NCI-H1048 (cell line): ENCODE results near the gene MAPRE3.

Experiments
- DNase-seq: peaks from one replicate; lab custom pipeline; 2025; lab: John Stamatoyannopoulos, UW

Gene MAPRE3

DNA sequence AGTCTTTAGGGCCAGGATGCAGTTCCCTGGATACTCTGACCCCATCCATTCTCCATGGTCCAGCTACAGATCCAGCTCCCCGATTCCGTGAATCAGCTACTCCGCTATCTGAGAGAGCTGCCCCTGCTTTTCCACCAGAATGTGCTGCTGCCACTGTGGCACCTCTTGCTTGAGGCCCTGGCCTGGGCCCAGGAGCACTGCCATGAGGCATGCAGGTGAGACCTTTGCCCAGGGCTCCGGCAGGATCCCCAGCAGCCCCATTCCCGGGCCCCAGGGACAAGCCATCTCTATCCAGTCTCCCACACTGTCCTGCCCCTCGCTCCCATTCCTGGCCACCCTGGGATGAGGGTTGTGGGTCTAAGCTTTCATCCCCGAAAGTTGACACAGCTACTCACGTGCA, 69.8 kb downstream of the MAPRE3 start:
- DNase-seq: no peak

DNA sequence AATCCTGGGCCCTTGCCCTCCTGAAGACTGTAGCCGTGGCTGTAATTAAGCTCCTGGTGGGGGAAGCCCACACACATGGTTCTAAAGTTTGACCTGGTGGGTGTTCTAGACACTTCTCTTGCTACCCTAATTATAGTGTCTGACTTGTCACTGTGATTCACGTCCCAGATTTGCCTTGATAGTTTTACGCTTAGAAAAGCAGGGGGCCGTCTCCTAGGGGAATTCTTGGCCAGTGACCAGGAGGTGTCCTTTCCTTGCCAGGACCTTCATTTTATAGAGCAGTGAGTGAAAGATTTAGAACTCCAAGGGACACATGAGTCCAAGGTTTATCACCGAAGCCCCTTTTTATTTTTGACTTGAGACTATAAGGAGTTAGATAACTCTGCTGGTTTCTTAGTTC, 71.3 kb downstream of the MAPRE3 start:
- DNase-seq: no peak

DNA sequence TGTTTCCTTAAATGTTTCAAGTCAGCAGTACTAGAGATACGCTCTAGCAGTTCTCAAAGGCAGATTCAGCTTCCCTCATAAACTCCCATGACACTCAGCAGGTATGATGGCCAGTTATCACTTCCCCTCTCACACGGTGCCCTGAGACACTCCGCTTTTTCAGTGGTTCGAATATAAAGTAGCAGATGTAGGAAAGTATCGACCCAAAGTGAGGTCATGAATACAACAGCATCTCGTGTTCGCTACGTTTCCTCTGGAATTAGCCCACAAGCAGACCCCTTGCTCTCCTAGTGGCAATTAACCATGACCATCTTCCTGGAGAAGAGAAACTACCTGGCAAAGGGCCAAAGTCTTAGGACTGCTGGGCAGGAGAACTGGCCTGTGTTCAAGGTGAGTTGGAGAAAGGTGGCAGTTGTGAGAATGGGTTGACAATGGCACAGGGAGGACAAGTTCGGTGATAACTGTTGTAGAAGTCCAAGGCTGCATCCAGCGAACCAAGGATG, 71.8 kb downstream of the MAPRE3 start:
- no peak for DNase-seq

DNA sequence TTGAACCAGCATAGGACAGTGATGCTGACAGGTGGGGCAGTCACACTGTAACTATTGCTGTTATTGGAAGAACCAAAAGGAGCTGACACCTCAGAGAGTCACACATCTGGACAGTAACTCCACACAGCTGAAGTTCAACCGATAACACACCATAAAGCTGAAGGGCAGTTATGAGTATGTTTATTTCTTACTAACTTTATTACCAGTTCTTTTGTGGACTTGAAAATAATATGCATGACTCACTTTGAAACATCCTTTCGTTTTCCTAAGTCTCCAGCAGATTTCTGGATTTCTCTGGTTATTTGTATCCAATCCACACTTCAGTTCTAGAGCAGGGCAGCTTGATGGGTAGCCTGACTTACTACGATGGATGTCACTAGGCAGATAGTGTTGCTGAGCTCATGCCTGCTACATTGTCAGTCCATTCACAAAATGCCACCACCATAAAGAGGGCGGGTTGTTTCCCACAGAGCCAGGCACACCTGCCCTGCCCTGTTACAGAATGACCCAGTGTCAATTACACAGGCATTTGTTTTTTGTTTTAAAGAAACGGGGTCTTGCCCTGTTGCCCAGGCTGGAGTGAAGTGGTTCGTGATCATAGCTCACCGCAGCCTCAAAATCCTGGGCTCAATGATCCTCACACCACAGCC, 72.7 kb downstream of the MAPRE3 start:
- no peak for DNase-seq

DNA sequence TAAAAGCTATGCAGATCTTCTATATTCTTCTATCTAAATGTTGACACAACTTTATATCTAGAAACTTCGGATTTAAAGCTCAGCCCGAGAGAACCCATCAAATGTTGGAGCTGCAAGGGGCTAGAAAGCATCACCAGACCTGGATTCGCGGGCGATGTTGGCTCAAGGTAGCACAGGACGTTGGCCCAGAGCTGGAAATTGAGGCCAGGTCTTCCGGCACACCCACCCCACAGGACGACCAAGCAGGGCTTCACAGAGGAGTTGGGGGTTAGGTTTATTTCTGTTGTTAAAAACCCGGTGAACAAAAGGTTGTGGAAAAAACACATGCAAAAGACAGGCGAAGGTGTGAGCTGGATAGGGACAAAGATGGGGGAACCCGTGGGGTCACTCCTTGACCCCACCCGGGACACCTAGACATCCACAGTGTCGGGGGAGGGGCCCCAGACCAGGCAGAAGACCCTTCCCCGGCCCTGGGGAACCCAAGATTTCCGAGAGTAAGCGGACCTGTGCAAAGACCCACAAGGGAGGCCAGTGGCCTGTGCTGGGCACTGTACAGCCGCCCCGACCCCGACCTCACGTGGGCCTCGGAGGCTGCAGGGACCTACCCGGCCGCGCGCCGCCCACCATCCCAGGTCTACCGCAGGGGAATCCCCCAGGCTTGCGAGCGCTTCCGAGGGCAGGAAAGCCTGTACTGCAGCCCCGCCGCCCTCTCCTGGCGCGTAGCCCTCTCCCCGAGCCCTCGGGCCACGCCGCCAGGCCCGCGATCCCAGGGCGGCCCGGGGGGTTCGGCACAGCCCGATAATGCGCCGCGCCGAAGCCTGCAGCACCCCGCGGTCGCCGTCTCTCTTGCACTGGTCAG, 79.2 kb downstream of the MAPRE3 start:
- no peak for DNase-seq

DNA sequence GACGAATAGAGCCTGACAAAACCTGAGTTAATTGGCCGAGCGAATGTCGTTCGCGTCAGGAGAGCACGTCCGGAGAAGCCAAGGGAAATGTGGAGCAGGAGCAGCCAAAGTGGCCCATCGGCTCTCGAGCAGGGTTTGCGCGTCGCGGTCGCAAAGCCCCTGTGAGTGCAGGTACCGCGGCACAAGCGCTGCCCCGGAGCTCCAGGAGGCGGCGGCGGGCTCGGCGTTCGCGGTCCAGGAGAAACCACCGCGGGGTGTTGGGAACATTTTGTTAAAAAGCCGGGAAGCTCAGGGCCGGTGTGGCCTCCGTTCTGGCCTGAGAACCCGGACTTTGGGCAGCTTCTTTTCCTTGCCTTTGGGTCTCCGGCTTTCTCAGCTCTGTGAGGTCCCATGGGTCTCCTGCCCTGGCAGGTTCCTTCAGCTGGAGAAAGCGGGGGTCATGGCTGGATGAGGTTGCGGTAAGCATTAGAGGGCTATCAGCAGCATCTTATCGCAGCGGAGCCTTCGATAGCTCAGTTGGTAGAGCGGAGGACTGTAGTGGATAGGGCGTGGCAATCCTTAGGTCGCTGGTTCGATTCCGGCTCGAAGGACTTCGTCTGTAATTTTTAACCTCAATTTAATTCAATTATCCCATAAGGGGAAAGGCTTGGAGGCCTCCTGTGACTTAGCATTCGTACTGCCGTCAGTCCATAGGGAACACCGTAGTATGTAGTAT, 80.0 kb downstream of the MAPRE3 start:
- peak; percentile 83 for DNase-seq

DNA sequence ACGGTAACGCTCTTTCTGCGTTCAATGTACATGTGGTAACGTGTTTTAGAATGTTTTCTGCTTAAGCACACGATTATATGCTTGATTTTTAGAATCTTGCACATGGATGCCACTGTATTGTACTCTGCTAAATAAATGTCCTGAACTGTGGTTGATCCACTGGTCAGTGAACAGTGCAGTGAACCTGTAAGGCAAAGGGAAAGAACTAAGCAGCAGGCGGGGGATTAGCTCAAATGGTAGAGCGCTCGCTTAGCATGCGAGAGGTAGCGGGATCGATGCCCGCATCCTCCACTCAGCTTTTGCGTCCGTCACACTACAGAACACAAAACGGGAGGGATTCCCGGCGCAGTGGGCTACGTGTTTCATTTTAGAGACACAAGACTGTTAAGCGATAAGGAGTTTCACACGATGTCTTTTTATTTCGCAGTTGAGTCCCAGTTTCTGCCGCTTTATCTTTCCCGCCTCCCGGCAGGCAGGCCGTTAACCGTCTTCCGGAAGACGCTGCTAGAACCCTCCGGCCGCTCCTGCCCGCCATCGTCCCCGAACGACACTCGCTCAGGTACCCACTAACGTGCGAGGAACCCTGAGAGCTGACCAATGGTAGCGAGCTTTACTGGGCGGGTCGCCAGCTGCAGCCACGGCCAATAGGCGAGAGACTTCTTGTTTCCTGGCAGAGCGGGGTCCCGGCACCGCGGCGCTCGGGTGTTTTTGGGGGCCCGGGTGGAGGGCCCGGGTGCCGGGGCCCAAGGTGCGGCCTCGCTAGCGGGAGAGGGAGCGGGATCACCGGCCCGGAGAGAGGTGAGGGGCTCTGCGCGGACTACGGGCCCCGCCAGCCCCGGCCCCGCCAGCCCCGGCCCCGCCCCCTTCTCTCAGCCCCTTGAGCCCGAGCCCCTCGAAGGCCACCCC, 80.8 kb downstream of the MAPRE3 start, which contains the start of gene AGBL5:
Gene AGBL5 (plus strand): TSS at position 673 of the 906 bp plus-strand sequence. CDS start 1,291 bp downstream, outside the sequence.
- DNase-seq: peak; percentile 82

DNA sequence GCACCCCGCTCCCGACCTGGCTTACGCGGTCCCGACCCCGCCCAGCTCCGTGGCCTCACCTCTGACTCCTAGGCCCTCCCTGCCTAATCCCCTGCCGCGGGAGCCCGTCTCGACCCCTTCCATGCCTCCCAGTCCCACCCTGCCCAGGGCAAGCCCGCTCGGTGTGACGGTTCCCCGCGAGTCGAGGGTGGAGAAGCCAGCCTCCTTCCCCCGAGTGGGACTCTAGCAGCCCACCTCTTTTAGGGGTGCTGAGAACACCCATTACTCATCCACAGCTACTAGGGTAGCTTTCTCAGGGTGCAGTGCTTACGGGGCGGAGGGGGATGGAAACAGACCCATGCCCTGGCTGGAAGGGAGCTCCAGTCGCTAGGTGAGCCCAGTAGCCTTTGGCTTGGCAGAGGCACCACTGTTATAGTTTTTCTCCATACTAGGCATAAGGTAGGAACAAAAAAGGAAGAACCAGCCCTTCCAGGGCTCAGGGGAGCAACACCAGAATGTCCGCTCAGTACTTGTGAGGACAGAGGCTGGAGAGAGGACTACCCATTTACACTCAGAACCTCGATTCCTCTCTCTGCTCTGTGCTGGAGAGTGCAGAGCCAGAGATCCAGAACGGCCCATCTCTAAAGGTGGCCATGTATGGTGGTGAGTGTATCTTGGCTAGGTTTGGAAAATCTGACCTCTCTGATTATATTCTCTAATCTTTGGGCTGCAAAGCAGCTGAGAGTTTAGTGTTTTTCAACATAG, 81.6 kb downstream of the MAPRE3 start:
- no peak for DNase-seq

DNA sequence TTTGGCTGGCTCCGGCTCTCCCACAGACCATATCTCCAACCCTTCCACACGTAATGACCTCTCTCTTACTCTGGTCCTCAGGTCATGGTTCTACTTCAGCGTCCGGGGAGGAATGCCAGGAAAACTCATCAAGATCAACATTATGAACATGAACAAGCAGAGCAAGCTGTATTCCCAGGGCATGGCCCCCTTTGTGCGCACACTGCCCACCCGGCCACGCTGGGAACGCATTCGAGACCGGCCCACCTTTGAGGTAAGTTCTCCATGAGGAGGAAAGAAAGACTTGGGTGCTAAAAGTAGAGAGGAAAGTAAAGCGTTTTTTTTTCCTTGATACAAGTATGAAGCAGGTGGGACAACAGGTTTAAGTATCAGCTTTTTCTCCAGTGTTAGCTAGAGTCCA, 82.9 kb downstream of the MAPRE3 start:
- DNase-seq: no peak

DNA sequence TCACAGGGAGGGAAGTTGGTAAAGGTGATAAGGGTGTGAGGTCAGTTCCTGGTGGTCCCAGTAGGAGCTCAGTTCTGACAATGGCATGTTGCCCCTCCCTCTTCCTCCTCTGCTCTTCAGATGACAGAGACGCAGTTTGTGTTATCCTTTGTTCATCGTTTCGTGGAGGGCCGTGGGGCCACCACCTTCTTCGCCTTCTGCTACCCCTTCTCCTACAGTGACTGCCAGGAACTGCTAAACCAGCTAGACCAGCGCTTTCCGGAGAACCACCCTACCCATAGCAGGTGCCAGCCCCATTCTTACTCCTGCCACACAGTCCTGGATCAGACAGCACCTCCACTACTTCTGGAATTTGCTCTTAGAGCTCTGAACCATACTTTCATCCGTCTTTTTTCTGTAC, 83.3 kb downstream of the MAPRE3 start:
- no peak for DNase-seq

DNA sequence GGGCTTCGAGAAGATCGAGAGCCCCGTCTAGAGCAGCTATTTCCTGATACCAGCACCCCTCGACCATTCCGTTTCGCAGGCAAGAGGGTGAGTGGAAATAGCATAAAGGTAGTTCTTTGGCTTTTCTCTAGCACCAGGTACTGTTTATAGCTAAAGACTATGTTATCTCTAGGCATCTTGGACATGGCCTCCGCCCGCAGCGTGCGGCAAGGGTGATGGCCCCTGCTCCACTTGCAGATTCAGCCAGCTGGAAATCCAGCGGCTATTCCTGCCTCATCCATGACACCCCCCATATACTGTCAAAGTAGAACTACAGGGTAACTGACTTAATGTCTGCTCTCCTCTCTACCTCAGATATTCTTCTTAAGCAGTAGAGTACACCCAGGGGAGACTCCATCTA, 84.3 kb downstream of the MAPRE3 start:
- no peak for DNase-seq

DNA sequence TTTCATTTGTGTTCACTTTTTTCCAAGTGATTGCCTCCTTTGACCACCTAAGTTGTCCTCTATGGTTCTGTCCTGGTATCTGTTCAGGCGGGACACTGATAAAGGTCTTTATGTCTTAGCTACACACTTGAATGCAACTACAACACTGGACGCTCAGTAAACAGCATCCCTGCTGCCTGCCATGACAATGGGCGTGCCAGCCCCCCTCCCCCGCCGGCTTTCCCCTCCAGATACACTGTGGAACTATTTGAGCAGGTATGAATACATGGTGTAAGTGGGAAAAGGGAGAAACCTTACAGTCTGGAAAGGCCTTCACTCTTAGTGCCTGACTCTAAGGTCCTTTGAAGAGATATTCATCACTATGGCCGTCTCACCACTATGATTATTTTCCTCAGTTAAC, 86.7 kb downstream of the MAPRE3 start:
- DNase-seq: no peak

DNA sequence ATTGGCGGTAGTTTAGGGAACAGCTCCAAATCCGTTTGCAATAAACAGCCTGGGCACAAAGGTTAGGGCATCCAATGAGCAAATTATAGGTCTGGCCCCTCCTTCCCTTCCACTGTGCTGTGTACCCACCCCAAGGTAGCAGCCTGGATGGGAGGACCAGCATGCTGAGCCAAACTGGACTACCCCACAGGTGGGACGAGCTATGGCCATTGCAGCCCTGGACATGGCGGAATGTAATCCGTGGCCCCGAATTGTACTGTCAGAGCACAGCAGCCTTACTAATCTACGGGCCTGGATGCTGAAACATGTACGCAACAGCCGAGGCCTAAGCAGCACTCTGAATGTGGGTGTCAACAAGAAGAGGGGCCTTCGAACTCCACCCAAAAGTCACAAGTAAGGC, 87.8 kb downstream of the MAPRE3 start:
- no peak for DNase-seq

DNA sequence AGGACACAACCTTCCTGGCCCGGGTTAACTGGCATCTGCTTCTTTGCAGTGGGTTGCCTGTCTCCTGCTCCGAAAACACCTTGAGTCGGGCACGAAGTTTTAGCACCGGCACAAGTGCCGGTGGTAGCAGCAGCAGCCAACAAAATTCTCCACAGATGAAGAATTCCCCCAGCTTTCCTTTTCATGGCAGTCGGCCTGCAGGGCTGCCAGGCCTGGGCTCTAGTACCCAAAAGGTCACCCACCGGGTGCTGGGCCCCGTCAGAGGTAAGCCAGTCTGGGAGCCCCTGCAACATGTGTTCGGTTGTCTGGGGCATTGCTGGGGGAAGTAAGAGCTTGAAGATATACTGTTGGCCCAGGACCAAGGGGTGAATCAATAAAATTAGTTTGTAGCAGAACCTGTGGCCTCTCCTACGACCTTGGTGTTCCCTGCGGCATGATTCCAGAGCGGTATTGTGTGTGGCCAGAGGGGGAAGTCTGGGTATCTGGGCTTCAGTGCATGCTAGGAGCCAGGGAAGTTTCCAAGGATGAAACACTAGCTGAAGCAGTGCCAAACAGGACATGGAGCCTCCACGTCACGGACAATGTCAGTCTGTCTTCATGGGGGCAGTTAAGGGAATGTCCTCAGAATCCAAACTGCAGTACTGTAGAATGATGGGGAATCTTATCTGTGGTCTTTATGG, 88.8 kb downstream of the MAPRE3 start:
- DNase-seq: no peak

DNA sequence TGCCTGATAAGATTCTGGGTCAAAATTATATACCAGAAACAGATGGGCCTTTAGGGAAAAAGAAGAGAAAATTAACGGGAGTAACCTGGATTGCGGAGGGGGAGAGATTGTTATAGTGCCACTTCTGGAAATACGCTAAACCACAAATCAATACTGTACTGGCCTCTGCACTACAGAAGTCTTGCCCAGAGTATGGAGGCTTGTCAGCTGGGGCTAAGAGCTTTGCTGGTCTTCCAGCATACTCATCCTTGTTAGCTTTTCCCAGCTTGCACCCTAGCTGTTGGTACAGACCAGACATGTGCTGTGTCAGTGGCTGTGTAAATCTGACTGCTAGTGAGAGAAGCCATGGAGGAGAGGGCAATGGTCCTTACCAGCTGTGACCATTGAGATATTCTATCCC, 89.9 kb downstream of the MAPRE3 start:
- DNase-seq: no peak

DNA sequence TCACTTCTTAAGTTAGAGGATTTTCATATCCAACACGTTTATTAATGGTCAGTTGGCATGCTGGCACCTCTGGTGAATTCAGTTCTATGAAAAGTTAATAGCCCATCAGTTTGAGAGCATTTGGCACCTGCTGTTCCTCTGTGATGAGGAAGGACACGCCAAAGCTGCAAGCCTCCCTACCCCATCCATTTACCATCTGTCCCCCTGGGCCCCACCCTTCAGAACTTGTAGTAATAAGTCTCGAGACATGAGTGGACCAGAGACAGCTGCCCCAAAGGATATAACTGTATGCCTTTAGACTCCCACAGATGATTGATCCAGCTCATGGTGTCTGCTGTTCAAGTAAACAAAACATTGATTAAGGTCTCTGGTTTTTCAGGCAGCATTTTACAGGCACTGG, 94.7 kb downstream of the MAPRE3 start:
- no peak for DNase-seq

DNA sequence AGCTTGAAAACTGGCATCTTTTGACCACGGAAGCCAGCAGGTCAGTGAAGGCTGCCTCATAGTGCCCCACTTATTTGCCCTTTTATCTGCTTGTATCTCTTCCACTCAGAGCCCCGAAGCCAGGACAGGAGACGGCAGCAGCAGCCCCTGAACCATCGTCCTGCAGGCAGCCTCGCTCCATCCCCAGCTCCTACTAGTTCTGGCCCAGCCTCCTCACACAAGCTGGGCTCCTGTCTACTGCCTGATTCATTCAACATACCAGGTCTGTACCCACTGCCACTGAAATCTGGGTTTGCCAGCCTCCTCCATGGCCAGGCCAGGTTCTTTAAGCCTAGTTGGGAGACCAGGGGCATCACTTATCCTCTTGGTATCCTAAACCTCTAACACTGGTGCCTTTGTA, 96.9 kb downstream of the MAPRE3 start:
- no peak for DNase-seq

DNA sequence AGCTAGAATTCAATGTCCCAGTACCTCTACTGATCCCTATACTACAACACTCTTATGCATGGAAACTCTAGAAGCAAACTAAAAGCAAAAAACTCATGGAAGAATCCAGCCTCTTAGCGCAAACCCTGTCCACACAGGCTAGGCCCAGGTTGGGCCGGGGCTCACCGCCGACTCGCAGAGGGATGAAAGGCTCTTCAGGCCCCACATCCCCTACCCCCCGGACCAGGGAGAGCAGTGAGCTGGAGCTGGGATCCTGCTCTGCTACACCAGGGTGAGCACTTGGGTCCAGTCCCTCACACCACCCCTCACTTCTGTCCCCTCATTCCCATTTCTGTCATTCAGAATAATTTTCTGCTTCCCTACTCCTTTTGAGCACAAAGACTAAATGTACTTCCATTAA, 99.0 kb downstream of the MAPRE3 start:
- no peak for DNase-seq

DNA sequence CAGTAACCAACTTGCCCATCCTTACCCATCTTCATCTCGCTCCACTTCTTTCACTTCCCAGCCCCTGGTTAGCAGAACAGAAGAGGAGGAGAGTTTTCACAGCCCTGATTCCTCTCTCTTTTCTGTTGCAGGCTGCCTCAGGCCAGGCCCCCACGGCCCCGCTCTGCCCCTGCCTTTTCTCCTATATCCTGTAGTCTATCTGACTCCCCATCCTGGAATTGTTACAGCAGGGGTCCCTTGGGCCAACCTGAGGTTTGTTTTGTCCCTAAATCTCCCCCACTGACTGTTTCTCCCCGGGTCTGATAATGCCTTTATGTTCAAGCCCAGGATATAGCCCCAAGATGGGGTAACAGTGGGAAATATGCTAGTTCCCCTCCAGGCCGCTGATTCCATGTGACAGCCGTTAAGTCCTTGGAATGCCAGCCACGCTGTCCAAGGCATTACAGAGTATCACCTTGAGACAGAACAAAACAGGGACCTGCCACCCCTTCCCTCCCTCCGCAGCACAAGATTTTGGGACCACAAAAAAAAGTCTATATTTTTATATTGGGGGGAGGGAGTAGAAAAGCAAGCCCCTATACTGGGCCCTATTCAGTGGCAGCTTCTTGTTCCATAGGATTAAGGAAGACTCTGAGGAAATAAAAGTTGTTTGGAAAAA, 99.7 kb downstream of the MAPRE3 start:
- no peak for DNase-seq
